NCI-H748 treated with DMSO at 0.1 percent for 48 hours (cell line): Measurements from ENCODE around the gene ZNF687.

Source experiments
- DNase-seq: peaks from one replicate; lab custom pipeline; 2025; lab: John Stamatoyannopoulos, UW

The ZNF687 gene

DNA sequence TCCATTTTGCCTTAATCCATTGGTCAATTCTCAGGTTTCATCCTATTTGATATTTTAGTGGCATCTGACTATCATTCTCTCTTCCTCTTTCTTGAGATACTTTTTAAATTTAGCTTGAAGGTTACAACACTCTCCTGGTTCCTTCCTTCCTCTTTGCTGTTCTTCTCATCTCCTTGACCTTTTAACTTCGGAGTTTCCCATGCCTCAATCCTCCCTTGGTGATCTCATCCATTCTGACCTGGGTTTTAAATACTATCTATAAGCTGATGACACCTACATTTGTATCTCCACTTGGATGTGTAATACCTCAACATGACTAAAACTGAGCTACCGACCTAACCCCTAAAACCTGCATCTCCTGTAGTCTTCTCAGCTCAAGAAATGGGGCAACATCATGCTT lies 4.8 kb upstream of the ZNF687 start:
- DNase-seq = no peak

DNA sequence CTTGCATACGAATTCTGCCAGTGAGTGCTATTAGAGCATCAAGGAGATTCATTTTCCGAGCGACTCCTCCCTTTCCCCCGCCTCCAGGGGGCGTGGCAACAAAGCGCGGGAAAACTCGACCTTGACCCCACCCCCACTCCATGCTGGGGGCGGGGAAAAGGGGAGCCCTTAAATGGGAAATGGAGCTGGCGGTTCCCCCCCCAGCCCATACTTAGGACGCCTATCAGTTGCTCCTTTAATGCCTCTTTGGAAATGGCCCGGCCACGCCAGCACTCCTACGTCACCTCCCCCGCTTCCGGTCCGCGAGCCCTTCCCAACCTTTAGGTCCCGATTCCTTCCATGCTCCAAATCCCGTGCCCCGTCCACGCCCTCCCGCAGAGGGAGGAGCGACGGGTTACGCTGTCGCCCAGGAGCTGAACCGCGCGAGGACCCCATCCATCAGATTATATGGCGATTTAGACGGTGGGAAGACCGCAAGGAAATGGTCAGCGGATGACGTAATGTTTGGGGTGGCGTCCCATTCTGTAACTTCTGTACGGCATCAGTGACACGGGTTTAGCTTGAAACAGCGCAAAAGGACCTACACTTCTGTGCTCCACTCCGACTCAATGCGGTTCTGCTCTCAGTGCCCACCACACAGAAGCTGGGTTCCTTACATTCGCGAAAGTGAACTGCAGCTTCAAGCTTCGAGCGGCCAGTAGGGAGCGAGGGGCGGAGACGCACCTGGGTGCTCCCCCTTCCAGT lies 702 bp upstream of the ZNF687 start:
- DNase-seq = peak; percentile 91

DNA sequence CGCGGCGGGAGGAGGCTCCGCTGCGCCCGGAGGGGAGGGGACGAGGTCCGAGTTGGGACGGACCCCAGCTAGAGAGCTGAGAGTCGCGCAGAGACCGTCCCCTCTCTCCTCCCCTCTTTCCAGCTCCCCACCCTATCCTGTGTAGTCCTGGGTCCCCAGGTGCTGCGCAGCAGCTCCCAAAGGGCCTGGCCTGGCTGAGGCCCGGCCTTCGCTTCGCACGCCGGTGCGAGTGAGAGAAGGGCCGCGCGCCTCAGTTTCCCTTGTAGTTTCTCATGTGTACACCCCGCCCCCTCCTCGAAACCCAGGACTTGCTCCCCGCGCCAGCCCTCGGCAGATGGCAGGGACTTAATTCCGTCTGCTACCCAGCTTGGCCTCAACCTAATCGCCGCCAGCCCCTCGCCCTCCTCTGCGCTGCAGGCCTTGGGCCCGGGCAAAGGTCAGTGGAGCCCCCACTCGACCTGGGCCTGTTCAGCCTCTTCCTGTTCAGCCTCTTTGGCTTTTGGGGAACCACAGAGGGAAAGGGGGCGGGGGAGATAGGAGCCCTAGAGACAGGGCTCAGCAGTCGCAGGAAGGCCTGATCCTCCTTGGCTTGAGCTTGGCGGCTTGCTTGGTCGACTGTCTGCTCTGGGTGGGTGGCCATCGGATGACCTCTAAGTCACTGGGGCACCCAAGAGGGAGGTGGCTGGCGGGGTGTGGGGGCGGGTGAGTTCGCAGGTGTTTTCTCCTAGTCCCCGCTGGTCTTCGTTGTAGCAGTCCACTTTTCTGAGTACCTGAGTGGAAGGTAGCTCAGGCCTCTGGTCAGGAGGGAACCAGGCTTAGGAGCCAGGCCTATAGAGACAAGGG lies 1.0 kb downstream of the ZNF687 start:
- no peak for DNase-seq

DNA sequence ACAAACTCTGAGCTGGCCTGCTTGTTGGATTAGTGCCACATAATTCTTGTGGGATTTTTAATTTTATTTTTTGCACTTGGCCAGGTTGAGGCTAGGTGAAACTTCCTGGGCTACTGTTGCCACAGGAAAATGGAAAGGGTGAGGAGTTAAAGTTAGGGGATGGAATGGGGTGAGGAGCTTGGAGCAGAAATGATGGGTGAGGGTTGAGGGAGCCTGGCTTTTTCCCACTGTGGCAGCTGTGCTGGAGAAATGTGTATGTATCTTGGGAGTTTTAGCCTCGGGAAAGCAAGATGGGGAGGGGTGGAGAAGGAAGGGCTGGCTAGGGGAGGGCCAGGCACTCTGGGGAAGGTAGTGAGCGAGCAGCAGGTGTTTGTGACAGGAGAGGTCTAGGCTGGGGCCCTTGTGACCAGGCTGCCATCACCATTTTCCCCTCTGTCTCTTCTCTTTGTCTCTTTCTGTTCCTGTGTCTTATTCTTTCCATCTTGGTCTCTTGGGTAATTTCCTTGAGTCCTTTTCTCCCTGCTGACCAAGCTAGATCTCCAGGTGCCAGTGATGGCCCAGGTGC lies 2.0 kb downstream of the ZNF687 start:
- no peak for DNase-seq

DNA sequence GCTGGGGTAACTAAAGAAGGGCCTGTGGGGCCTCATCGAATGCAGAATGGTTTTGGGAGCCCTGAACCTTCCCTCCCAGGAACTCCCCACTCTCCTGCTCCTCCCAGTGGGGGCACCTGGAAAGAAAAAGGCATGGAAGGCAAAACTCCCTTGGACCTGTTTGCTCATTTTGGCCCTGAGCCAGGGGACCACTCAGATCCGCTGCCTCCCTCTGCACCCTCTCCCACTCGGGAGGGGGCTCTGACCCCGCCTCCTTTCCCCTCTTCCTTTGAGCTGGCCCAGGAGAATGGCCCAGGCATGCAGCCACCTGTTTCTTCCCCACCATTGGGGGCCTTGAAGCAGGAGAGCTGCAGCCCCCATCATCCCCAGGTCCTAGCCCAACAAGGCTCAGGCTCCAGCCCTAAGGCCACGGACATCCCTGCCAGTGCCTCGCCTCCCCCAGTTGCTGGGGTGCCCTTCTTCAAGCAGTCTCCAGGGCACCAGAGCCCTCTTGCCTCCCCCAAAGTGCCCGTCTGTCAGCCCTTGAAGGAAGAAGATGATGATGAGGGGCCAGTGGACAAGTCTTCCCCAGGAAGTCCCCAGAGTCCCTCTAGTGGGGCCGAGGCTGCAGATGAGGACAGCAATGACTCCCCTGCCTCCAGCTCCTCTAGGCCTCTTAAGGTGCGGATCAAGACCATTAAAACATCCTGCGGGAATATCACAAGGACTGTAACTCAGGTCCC lies 4.7 kb downstream of the ZNF687 start:
- no peak for DNase-seq

DNA sequence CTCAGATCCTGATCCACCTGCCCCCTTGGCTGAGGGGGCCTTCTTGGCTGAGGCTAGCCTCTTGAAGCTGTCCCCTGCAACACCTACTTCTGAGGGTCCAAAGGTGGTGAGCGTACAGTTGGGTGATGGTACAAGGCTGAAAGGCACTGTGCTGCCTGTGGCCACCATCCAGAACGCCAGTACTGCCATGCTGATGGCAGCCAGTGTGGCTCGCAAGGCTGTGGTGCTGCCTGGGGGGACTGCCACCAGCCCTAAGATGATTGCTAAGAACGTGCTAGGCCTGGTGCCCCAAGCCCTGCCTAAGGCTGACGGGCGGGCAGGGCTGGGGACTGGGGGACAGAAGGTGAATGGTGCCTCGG lies 5.2 kb downstream of the ZNF687 start:
- no peak for DNase-seq

DNA sequence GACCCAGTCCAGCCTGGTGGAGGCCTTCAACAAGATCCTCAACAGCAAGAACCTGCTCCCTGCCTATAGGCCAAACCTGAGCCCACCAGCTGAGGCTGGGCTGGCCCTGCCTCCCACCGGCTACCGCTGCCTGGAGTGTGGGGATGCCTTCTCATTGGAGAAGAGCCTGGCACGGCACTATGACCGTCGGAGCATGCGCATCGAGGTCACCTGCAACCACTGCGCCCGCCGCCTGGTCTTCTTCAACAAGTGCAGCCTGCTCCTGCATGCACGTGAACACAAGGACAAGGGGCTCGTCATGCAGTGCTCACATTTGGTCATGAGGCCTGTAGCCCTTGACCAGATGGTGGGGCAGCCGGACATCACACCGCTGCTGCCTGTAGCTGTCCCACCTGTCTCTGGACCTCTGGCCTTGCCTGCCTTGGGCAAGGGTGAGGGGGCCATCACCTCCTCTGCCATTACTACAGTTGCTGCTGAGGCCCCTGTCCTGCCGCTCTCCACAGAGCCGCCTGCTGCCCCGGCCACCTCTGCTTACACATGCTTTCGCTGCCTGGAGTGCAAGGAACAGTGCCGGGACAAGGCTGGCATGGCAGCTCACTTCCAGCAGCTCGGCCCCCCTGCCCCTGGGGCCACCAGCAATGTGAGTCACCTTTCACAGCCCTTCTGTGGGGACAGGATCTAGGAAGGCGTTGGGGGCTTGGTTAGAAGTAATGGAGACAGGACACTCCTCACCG lies 5.8 kb downstream of the ZNF687 start:
- no peak for DNase-seq

DNA sequence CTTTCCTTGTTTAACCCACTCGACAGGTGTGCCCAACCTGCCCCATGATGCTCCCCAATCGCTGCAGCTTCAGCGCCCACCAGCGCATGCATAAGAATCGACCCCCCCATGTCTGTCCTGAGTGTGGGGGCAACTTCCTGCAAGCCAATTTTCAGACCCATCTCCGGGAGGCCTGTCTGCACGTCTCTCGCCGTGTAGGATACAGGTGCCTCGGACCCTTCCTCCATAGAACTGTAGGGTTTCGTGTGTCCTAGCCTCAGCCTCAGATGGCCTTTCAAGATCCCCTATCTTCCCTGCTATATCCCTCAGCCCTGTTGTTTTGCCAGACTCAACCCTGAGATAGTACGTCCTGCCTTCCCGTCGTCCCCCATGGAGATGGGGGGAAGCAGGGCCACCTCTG lies 6.4 kb downstream of the ZNF687 start:
- DNase-seq = no peak

DNA sequence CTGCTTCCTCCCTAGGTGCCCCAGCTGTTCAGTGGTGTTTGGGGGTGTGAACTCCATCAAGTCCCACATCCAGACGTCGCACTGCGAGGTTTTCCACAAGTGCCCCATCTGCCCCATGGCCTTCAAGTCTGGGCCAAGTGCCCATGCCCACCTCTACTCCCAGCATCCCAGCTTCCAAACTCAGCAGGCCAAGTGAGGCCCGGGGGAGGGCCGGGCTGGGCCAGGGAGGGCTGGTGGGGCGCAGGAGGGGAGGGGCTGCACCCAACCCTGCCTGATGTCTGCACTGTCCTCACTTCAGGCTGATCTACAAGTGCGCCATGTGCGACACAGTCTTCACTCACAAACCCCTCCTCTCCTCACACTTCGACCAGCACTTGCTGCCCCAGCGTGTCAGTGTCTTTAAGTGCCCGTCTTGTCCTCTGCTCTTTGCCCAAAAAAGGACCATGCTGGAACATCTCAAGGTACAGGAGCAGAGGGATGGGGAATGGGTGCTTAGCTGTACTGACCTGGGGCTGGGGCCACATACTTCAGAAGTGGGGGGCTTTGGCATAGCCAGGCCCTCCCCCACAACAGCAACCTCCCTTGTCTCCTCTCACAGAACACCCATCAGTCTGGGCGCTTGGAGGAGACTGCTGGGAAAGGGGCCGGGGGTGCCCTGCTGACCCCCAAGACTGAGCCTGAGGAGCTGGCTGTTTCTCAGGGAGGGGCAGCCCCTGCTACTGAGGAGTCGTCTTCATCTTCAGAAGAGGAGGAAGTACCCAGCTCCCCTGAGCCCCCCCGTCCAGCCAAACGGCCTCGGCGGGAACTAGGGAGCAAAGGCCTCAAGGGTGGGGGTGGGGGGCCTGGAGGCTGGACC lies 7.2 kb downstream of the ZNF687 start:
- DNase-seq = no peak

DNA sequence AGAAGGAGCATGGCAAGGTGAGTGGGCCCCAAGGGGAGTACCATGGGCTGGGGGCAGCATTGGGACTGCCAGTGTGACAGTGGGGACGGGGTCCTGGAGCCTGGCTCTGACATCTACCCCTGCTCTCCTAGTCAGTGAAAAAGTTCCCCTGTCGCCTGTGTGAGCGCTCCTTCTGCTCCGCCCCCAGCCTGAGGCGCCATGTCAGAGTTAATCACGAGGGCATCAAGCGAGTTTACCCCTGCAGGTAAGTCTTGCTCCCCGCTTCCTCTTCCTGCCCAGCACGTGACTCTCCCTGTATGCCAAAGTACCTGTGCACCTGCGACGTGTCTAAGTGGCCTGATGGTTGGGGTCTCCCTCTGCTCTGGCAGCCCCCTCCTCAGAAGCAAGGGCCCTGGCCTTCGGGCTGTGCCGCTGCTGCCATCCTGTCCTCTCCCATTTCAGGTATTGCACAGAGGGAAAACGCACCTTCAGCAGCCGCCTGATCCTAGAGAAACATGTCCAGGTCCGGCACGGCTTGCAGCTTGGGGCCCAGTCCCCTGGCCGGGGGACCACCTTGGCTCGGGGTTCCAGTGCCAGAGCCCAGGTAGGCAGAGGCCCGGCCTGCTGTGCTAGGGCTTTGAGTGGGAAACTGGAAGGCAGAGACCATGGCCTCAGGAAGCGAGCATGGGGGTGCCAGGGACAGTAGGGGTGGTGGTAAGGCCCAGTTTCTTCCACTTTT lies 8.1 kb downstream of the ZNF687 start:
- no peak for DNase-seq

DNA sequence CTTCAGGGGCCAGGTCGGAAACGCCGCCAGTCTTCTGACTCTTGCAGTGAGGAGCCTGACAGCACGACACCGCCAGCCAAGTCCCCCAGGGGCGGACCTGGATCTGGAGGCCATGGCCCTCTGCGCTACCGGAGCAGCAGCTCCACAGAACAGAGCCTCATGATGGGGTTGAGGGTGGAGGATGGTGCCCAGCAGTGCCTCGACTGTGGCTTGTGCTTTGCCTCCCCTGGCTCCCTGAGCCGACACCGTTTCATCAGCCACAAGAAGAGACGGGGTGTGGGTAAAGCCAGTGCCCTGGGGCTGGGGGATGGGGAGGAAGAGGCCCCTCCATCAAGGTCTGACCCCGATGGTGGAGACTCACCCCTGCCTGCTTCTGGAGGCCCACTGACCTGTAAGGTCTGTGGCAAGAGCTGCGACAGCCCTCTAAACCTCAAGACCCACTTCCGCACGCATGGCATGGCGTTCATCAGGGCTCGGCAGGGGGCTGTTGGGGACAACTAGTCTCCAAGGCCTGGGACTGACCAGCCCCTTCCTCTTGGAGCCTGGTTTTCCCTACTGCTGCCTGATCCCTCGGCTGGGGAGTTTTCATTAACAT lies 8.7 kb downstream of the ZNF687 start:
- no peak for DNase-seq

DNA sequence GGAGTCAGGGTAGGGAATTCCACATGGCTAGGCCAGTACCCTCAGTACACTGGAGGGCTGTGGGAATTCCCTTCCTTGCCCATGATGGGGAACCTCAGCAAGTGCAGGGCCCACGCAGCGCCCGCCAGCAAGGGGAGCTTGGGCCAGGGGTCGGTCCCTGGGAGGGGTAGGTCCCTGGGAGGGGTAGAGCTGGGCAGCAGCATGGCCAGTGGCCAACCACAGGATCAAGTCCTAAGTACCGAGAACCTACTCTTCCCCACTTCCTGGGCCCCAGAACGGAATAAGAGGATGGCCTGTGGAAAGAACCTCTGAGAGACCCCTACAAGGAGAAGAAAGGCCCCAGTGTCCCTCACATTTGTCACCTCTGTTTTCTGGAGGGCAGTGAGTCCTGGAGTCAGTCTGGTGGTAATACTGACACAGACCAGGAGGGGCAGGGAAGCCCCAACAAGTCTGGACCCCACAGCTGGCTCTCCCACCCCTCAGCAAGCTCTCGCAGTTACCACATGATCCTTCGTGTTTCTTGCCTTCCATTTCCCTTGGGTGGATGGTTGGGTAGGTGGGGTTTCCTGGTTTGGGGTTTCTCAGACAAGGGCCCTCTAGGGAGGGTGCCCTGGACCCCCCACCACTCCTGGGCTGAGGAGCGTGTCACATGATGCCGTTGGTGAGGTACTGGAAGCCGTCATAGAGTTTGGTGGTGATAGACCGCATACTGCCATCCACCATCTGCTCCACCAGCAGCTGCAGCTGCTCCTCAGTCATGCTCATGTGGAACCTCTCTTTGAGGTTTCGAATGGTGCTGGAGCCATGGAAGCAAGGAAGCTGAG lies 10.3 kb downstream of the ZNF687 start:
- DNase-seq = no peak

DNA sequence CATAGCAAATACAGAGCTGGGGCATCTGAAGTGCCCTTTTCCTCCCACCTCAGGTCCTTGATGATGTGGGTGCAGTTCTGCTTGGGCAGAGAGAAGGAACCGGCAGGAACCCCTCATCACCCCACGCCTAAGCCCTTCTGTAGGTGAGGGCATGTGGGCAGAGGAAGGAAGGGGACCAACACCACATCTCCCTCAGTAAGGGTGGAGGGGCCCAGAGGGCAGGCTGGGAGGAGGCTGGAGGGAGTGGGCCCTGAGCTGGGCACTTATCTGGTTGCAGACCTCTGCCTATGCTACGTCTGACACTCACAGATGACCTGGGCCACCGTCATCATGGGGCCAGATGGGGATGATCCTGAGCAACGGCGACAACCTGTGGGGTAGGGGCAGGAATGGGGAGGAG lies 11.0 kb downstream of the ZNF687 start:
- DNase-seq = no peak

DNA sequence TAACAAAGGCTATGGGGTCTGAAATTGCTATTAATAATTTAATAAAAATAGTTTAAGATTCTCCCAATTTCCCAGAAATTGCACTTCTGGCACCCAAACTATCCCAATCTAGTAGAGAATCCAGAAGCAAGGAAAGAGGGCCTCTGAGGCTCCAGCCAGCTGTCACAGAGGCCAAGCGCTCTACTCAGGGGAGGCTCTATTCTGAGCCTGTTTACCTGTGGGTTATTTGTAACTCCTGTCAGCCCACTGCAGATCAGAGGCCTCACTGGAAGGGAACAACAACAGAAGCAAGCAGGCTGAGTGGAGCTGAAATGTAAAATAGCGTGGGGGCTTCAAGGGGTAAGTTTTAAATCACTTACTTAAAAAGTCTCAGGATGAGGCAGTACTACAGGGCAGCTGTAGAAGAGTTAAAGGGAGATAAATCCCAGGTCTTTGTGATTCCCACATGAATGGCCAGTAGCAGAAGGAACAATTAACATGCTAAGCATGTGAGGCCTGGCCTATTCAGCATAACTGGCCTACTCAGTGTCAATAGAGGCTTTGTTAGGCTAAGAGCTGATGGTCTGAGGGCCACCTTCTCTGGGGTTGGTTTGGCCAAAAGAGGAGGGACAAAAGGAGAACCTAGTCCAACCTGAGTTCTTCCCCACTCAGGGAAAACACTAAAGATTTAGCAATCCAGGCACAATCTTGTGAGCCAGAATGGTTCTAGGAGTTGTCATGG lies 12.8 kb downstream of the ZNF687 start:
- DNase-seq = no peak

DNA sequence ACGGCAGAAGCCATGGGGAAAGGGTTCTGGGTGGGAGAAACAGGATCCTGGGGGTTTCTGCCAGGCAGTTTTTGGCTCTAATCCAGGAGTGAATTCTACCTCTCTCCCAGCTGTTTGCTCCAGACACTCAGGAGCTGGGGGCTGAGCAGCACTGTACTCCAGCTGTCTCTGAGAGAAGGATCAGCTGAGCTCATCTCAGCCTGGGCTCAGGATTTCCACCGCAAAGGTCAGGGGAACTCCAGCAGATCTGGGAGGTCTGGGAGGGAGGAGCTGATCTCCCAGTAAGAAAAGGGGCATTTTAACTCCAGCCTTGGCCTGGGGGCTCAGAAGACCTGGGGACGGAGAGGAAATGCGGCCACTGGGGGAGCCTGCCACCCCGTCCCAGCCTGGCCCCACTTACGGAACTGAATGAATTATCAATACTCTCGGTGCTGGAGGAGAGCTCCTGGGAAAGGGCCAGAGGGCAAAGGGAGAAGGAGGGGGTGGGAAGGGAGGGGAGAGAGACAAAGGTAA lies 27.8 kb downstream of the ZNF687 start:
- DNase-seq = no peak

DNA sequence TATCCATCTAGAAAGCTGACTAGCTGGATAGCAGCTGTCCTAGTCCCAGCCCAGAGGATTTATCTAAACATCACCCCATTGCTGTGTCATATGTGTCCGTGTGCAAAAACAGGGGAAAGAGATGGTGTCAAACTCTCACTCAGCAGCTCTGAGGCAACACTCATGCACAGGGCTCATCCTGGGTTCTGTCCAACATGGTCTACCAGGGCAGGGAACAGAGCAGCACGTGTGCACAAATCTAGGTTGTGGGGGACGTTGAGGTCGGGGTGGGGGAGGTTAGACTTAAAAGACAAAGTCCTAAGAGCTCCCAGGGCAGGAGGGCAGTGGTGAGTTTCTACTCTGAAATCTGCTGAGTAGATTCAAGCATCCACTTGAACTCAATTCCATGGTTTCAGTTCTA lies 28.9 kb downstream of the ZNF687 start:
- no peak for DNase-seq

DNA sequence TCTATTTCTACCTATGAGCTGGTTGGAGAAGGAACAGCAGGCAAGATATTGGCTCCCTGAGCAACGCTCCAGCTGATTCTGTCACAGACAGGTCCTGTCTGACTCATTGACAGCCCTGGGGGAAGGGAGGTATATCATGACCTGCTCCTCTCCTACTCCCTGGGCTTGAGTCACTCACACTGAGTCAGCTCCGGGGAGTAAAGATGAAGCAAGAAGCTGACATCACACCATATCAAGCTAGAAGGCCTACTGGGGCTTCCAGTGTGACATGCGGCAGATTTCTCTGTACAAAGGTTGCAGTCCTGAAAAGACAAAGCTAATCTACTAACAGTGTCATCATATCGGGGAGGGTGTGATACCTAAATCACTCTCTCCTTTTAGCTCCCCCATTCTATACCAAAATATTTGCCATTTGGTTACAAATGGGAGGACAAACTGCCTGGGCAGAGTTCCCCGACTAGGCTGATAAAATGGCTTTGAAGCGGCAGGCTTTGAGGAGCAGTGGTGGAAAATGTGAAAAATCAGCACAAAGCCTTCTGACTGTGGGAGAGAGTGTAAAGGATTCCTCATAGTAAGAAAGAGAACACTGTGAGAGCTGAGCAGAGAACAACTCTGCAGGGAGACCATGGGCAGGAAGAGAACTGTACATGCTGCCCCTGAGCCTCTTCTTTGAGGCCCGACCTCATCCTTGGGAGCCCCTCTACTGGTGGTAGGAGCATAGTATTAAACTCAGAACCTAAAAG lies 29.7 kb downstream of the ZNF687 start:
- DNase-seq = no peak
